ENCODE results near the gene CAMK1. TPM values are rescaled to one million over a fixed set of nuclear protein-coding genes. Genes with fewer than 3 reads are reported as not detected.
A peak's percentile ranks its signal among the peaks of the same experiment; 100 is the strongest.

The CAMK1 gene
- total and polyA plus RNA-seq, 2 of the 4 experiments (the other 2 are of a cell fraction): 33.3 to 36.4 TPM

DNA sequence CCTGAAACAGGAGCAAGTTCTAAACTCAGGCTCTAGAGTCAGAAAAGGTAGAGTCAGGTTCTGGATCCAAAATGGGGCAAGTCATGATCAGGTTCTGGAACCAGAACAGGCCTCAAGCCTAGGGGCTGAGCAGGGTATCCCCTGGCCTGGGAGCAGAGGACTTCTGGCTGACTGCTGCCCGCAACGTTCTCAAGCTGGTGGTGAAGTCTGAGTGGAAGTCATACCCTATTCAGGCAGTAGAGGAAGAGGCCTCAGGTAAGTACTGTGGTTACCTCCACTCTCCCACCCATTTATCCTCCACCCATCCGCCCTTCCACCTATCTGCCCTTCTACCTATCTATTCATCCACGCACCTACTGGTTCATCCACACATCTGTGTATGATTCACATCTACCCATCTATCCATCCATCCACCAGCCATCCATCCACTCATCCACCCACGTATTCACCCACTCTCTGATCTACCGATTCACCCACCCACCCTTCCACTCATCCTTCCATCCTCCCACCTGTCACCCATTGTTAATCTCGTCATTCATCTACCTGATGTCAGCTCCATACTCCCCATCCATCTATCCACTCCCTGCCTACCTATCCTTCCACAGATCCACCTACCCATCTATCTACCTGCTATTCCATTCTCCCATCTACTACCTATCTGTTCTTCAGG, 49.1 kb upstream of the CAMK1 start:
- intact Hi-C loops (cut with micrococcal nuclease): no loop called here
- H3K23ac ChIP-seq (ENCODE audit: low read depth, low read length): no peak overlapping the region
- dilution Hi-C loops (cut with HindIII; ENCODE audit: low sequenced_read_pairs, unreplicated experiment): no loop called here
- no TSS peak for BruUV-seq (replicated peaks)
- in situ Hi-C loops (cut with MboI; ENCODE audit: low sequenced_read_pairs): no loop called here
- H3K9ac ChIP-seq (ENCODE audit: low read depth, low read length): no peak overlapping the region
- no peaks in the 10 kb centered on the region for H3K79me1 ChIP-seq (ENCODE audit: low read depth in 1 of 2, low read length in 2 of 2)
- no peak overlapping the region for H3K27ac ChIP-seq (ENCODE audit: insufficient read depth, low read length)
- TF ChIP-seq, protein P1, sequence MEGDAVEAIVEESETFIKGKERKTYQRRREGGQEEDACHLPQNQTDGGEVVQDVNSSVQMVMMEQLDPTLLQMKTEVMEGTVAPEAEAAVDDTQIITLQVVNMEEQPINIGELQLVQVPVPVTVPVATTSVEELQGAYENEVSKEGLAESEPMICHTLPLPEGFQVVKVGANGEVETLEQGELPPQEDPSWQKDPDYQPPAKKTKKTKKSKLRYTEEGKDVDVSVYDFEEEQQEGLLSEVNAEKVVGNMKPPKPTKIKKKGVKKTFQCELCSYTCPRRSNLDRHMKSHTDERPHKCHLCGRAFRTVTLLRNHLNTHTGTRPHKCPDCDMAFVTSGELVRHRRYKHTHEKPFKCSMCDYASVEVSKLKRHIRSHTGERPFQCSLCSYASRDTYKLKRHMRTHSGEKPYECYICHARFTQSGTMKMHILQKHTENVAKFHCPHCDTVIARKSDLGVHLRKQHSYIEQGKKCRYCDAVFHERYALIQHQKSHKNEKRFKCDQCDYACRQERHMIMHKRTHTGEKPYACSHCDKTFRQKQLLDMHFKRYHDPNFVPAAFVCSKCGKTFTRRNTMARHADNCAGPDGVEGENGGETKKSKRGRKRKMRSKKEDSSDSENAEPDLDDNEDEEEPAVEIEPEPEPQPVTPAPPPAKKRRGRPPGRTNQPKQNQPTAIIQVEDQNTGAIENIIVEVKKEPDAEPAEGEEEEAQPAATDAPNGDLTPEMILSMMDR (conservative IDR thresholded peaks at IDR 0.05; ENCODE audit: low read depth, low read length): no peak
- TF ChIP-seq RCOR1 (IDR thresholded peaks at IDR 0.05; ENCODE audit: insufficient replicate concordance, low read length): no peak
- TF ChIP-seq MAFK (IDR thresholded peaks at IDR 0.05; ENCODE audit: low read depth, low read length): no peak
- TF ChIP-seq POLR2A (IDR thresholded peaks at IDR 0.05; ENCODE audit: low read depth, low read length): no peak
- TF ChIP-seq NFE2L2 (IDR thresholded peaks at IDR 0.05; ENCODE audit: low read depth, low read length): no peak
- TF ChIP-seq MXI1 (IDR thresholded peaks at IDR 0.05; ENCODE audit: borderline replicate concordance, low read depth, low read length): no peak
- no peak for TF ChIP-seq BHLHE40 (IDR thresholded peaks at IDR 0.05; ENCODE audit: low read depth, low read length)
- TF ChIP-seq CHD1 (IDR thresholded peaks at IDR 0.05; ENCODE audit: low read depth, low read length): no peak
- TF ChIP-seq, protein P2, sequence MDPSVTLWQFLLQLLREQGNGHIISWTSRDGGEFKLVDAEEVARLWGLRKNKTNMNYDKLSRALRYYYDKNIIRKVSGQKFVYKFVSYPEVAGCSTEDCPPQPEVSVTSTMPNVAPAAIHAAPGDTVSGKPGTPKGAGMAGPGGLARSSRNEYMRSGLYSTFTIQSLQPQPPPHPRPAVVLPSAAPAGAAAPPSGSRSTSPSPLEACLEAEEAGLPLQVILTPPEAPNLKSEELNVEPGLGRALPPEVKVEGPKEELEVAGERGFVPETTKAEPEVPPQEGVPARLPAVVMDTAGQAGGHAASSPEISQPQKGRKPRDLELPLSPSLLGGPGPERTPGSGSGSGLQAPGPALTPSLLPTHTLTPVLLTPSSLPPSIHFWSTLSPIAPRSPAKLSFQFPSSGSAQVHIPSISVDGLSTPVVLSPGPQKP (IDR thresholded peaks at IDR 0.05; ENCODE audit: borderline replicate concordance, low read depth, low read length): no peak
- no peak for TF ChIP-seq SMC3 (IDR thresholded peaks at IDR 0.05; ENCODE audit: low read depth, low read length)
- TF ChIP-seq, protein P3, sequence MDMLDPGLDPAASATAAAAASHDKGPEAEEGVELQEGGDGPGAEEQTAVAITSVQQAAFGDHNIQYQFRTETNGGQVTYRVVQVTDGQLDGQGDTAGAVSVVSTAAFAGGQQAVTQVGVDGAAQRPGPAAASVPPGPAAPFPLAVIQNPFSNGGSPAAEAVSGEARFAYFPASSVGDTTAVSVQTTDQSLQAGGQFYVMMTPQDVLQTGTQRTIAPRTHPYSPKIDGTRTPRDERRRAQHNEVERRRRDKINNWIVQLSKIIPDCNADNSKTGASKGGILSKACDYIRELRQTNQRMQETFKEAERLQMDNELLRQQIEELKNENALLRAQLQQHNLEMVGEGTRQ (IDR thresholded peaks at IDR 0.05; ENCODE audit: low read depth, low read length): no peak
- no peak for TF ChIP-seq RAD21 (IDR thresholded peaks at IDR 0.05; ENCODE audit: low read length)
- no peak for TF ChIP-seq FOS (IDR thresholded peaks at IDR 0.05; ENCODE audit: low read depth, low read length)
- no peak for TF ChIP-seq CEBPB (IDR thresholded peaks at IDR 0.05; ENCODE audit: low read depth, low read length)
- TF ChIP-seq MAZ (IDR thresholded peaks at IDR 0.05; ENCODE audit: borderline replicate concordance, low read depth, low read length): no peak
- no peak for TF ChIP-seq RFX5 (IDR thresholded peaks at IDR 0.05; ENCODE audit: low read depth, low read length)
- WGBS, 2 experiments (ENCODE audit: extremely low coverage in 2 of 2, insufficient read length in 1 of 2): 92% methylated on average over 3 of the region's 7 CpGs; no CpG with 5 or more reads in 1 of the 2 experiments
- DNase-seq: no peak
- no peak overlapping the region for H3K14ac ChIP-seq (replicated peaks; ENCODE audit: low read depth, low read length)
- no peak overlapping the region for H3K56ac ChIP-seq (ENCODE audit: extremely low read depth, insufficient read depth, low read length)
- no peak overlapping the region for H3K4ac ChIP-seq (ENCODE audit: low read depth, low read length)
- no peak overlapping the region for H4K8ac ChIP-seq (ENCODE audit: low read depth in 2 of 2, low read length in 2 of 2)
- ChIA-PET POLR2A (ENCODE audit: unreplicated experiment) (no interaction called here), CTCF (no interaction called here)
- no peak overlapping the region for H2BK20ac ChIP-seq (ENCODE audit: low read depth, low read length)
- H3K4me1 ChIP-seq (ENCODE audit: control insufficient read depth, insufficient read depth, low read length): no peaks in the 10 kb centered on the region
- peaks cover 11% of the 10 kb centered on the region for H3K9me1 ChIP-seq (ENCODE audit: insufficient read depth, low read length)
- H2AFZ ChIP-seq (replicated peaks; ENCODE audit: low read length, poor library complexity): no peak overlapping the region
- H3K4me2 ChIP-seq (ENCODE audit: low read depth, low read length): no peak overlapping the region
- H2BK5ac ChIP-seq (ENCODE audit: low read depth, low read length, poor library complexity, severe bottlenecking): no peak overlapping the region
- H3K4me3 ChIP-seq (ENCODE audit: insufficient read depth, low read depth, low read length): no peak overlapping the region
- no peak overlapping the region for H2BK120ac ChIP-seq (ENCODE audit: low read depth, low read length)
- H2AK9ac ChIP-seq (replicated peaks; ENCODE audit: low read depth, low read length, poor library complexity): peak overlapping the region; percentile 55
- H4K5ac ChIP-seq (ENCODE audit: low read depth, low read length): no peak overlapping the region
- H4K20me1 ChIP-seq (ENCODE audit: insufficient read depth, low read length): no peaks in the 10 kb centered on the region; the same call in 1 of the 2 replicates
- no peak overlapping the region for H3K18ac ChIP-seq (ENCODE audit: low read depth, low read length)
- H3K36me3 ChIP-seq (ENCODE audit: control insufficient read depth, insufficient read depth, low read length): peaks cover 4% of the 10 kb centered on the region
- H3K27me3 ChIP-seq (ENCODE audit: control insufficient read depth, insufficient read depth, low read length): no peaks in the 10 kb centered on the region
- ATAC-seq (ENCODE audit: low read depth): no peak
- no peak overlapping the region for H4K91ac ChIP-seq (ENCODE audit: insufficient read depth, low read depth, low read length)
- no peaks in the 10 kb centered on the region for H3K9me3 ChIP-seq (ENCODE audit: control insufficient read depth, insufficient read depth, low read length)
- no peak overlapping the region for H2AK5ac ChIP-seq (ENCODE audit: low read depth, low read length)
- H2BK15ac ChIP-seq (ENCODE audit: low read depth, low read length): no peak overlapping the region

All from IMR-90 (cell line).